NCI-H1417 (cell line): ENCODE results near the gene SIGLECL1.

Experiments
- DNase-seq, 3 experiments: peaks; one replicate each; lab custom pipeline; 2025; lab: John Stamatoyannopoulos, UW

Gene SIGLECL1

GRCh38 chr19:51252306-51253079 is 1.6 kb downstream of the SIGLECL1 start:
- DNase-seq = no peak

GRCh38 chr19:51253088-51253806 is 2.4 kb downstream of the SIGLECL1 start:
- no peak for DNase-seq

- DNase-seq = no peak
These were observed 5.3 kb downstream of the SIGLECL1 start for GRCh38 chr19:51256155-51256625.

- DNase-seq = no peak
These were observed 6.6 kb downstream of the SIGLECL1 start for GRCh38 chr19:51257471-51257870.

GRCh38 chr19:51258165-51259160 is 7.6 kb downstream of the SIGLECL1 start:
- DNase-seq = no peak

GRCh38 chr19:51259348-51260245 is 8.7 kb downstream of the SIGLECL1 start:
- DNase-seq = peak; percentile 22 to 34 (median 24)

- DNase-seq = no peak
These were observed 12.9 kb downstream of the SIGLECL1 start for GRCh38 chr19:51263808-51264207.

- no peak for DNase-seq
These were observed 20.2 kb downstream of the SIGLECL1 start for GRCh38 chr19:51271067-51271466.

GRCh38 chr19:51272183-51272810 is 21.4 kb downstream of the SIGLECL1 start:
- DNase-seq = no peak

- DNase-seq = no peak
These were observed 23.3 kb downstream of the SIGLECL1 start for GRCh38 chr19:51274049-51274770.

GRCh38 chr19:51277112-51277511 is 26.2 kb downstream of the SIGLECL1 start:
- no peak for DNase-seq

GRCh38 chr19:51282335-51282734 is 31.5 kb downstream of the SIGLECL1 start:
- no peak for DNase-seq

GRCh38 chr19:51285682-51286081 is 34.8 kb downstream of the SIGLECL1 start:
- DNase-seq = no peak

- no peak for DNase-seq
These were observed 38.8 kb downstream of the SIGLECL1 start for GRCh38 chr19:51289635-51290034.

- no peak for DNase-seq
These were observed 42.1 kb downstream of the SIGLECL1 start for GRCh38 chr19:51292971-51293370.

GRCh38 chr19:51293571-51294210 is 42.8 kb downstream of the SIGLECL1 start:
- DNase-seq = no peak

- no peak for DNase-seq
These were observed 43.5 kb downstream of the SIGLECL1 start for GRCh38 chr19:51294211-51294976.

- no peak for DNase-seq
These were observed 44.1 kb downstream of the SIGLECL1 start for GRCh38 chr19:51294977-51295375.
